Pons (tissue), 1 donor: ENCODE measurements around the gene OR4D1.

Source experiments
- DNase-seq: peaks from one replicate; pipeline ENCODE4 v3.0.0-alpha.2; 2016; ENCODE audit warnings: low spot score

OR4D1 gene

GRCh38 chr17:58153671-58154070 lies 5.5 kb downstream of the OR4D1 start:
- DNase-seq = no peak

DNA sequence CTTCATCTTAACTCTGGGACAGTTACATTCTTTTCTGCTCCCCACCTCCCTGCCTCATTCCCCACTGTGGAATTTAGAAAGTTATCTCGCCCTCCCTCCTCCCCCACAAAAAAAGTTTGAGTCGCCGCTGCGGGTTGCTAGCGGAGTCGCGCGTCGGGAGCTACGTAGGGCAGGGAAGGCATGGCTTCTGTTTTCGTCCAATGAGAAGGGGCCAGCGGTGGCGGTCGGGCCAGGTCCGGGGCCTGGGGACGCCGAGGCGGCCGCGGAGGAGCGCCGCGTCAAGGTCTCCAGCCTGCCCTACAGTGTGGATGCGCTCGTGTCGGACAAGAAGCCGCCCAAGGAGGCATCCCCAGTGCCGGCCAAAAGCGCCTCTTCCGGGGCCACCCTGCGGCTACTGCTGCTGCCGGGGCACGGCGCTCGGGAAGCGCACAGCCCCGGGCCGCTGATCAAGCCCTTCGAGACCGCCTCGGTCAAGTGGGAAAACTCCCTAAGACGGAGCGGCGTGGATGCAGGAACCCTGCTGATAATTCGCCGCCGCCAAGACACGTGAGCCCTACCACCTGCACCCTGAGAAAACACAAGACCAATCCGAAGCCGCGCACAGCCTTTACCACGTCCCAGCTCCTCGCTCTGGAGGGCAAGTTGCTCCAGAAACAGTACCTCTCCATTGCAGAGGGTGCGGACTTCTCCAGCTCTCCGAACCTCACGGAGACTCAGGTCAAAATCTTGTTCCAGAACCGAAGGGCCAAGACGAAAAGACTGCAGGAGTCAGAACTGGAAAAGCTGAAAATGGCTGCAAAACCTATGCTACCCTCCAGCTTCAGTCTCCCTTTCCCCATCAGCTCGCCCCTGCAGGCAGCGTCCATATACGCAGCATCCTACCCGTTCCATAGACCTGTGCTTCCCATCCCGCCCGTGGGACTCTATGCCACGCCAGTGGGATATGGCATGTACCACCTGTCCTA lies 8.9 kb downstream of the OR4D1 start:
- peak; percentile 1 for DNase-seq

- no peak for DNase-seq
Observed at GRCh38 chr17:58158181-58158580, 10.0 kb downstream of the OR4D1 start.

- DNase-seq = no peak
Observed at GRCh38 chr17:58161566-58161965, 13.4 kb downstream of the OR4D1 start.

DNA sequence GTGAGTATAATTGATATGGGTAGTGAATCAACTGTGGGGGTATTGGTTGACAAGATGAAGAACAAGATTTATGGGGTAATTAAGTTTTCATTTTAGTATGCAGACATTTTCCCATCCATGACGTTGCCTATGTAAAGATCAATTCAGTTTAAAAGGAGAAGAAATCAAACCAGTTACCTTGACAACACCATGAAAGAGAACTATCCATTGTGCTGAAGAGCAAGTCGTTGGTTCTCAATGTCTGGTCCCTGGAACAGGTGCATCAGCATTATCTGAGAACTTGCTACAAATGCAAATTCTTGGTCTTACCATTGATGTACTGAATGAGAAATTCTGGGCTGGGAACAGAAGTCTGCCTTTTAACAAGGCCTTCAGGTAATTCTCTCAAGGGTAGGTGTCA lies 17.8 kb downstream of the OR4D1 start:
- no peak for DNase-seq

DNA sequence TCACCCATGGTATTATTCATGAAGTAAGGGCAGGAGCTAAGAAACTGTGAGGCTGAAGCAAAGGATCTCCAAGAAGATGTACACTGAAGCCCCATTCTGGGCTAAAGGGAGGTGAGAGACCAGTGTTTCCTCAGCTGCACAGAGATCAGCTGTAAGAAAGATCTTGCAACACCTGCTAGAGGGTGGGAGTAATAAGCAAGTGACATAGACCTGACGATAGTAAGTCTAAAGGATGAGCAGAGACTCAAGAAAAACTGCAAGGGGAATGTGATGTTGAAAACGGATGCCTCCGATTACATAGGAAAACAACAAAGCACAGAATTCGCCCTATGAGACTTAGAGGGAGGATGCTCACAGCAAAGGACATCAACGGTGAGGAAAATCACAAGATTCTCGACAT lies 18.5 kb downstream of the OR4D1 start, which contains the start of gene OR4D2:
TSS of gene OR4D2 (plus strand) at position 301 of the 400 bp plus-strand sequence. CDS start 2,674 bp downstream, outside the sequence.
- DNase-seq = no peak

- no peak for DNase-seq
Observed at GRCh38 chr17:58170622-58171021, 22.4 kb downstream of the OR4D1 start.

DNA sequence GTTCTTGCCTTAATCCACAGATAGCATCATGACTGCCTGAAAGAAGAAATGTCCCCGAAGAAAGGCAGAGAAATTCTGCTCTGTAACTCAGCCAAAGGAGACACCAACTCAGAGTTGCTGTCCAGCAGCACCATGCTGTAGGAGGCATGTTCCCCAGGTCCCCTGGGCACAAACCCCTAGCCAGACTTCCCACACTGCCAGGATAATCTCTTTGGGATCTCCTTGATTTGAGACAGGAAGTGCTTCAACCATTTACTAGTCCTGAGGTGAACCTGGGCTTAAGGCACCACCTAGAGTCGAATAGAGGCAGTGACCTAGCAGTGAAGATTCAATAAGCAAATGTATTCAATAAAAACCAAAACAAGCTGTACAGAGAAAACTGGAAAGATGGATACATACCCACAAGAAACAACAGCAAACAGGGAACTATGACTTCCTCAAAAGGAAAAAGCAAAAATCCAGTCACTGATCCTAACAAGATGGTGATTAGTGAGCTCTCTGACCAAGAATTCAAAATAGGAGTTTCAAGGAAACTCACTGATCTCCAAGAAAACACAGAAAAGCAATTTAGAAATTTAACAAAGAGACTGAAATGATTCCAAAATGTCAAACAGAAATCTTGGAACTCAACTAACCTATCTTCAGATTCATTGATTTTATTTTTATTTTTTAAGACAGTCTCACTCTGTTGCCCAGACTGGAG lies 24.3 kb downstream of the OR4D1 start:
- DNase-seq = peak; percentile 24

DNA sequence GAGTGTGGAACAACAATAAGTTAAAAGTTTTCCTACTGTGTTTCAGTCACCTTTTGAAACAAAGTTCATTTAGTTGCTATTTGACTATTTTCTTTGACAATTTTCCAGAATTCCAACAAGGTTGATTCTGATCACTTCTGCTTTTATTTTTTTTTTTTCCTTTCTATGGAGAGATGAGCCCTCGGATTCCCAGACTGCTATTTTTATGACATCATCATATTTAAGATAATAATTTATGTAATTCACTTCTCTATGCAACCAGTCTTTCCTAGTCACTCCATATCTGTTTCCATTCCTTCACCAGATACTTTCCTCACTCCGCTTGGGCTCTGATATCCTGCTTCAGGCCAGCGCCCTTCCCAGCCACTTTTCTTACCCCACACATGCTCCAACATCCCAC lies 26.7 kb downstream of the OR4D1 start:
- DNase-seq = no peak

DNA sequence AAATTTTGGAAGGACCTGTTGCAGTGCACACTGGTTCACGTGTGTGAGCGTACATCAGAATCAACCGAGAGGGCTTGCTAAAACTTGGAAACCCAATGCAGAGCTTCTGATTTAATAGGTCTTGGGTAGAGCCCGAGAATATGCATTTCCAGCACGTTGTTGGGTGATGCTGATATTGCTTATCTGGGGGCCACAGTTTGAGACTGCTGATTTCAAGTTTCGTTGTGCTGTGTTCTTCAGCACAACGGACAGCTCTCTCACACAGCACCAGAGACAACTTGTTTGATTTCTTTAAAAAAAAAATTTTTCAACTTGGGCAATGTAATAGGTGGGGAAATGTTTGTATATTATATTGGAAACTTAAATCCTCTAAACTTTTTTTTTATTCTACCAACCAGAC lies 28.0 kb downstream of the OR4D1 start:
- no peak for DNase-seq

- no peak for DNase-seq
Observed at GRCh38 chr17:58181796-58182195, 33.6 kb downstream of the OR4D1 start.

DNA sequence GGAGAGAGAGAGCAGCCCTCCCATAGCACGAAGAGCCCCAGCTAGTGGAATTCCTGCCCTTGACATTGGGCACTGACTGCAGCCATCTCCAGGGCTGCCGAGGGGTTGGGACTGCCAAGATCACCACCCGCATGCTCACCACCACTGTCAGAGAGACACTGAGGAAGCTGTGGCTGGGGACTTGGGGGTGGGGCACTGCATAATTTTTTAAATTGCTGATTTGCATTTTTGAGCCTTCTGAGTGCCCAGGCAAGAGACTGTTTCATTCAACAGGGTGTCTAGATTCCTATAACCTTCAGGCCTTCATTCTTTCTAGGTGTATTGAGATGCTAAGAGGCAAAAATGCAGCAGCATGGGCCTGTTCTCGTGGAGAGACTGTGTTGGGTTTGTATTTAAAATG lies 35.3 kb downstream of the OR4D1 start:
- no peak for DNase-seq

- no peak for DNase-seq
Observed at GRCh38 chr17:58184308-58184985, 36.3 kb downstream of the OR4D1 start.

DNA sequence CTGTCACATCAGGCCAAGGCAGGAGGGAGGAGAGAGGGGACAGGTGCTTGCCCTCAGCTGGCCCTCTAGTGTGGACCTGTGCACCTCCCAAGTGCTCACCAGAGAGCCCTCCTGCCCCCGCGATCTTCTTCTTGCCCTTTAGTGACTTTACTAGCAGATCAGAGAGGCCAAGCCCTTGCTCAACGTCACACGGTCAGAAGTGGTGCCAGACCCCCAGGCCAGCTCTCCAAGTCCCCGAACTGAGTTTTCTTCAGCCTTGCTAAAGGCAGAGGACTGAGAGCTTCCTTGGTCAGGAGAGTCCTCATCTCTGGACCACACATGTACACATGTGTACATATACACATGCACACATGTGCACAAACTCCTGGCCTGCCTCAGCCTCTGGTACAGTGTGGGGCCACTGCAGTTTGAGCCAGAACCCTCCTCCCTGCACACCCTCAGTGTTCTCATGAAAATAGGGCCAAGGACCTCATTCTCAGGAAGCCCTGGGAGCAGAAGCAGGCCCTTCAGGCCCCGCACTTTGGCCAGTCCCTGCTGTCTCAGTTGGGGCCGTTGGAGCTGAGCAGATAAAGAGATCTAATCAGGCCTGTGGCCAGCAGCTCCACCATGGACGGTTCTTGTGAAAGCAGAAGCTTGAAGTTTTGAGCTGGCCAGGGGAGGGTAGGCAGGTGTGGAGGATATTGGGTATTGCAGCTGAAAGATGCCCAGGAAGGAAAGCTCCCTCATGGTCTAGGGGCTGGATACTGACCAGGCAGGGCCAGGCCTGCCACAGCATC lies 37.0 kb downstream of the OR4D1 start:
- DNase-seq = no peak

DNA sequence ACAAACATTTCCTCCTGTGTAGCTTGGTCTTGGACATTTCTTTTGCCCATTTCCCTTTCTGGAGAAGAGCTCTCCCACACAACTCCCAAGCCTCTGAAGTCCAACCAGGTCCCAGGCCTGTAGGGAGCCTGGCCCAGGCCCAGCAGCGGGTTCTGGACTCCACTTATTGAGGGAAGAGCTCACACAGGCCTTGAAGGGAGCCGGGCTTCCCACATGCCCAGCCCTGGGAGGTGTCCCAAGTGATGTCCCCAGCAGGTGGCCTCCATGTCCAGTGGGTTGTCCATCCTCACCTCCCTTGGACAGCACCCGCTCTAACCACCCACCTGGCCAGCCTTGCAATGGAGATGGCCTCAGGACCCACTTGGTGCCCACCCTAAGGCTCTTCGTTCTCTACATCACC lies 38.4 kb downstream of the OR4D1 start:
- DNase-seq = no peak

DNA sequence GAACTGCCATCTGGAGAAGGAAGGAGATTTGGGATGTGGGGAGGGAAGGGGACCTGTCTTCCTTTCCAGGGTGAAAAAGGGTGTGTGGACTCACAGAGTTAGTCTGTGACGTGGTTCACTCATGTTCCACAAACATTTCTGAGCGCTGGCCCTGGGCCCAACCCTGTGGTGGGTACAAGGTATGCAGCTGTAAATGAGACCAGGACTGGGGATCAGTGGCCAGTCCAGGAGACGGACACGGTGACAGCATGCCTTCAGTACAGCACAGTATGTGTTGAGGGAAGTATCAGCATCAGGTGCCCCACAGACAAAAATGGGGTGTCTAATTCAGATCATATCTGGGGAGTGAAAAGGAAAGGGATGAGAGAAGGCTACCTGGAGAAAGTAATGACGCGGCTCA lies 38.9 kb downstream of the OR4D1 start:
- no peak for DNase-seq

- no peak for DNase-seq
Observed at GRCh38 chr17:58187675-58188074, 39.5 kb downstream of the OR4D1 start.

DNA sequence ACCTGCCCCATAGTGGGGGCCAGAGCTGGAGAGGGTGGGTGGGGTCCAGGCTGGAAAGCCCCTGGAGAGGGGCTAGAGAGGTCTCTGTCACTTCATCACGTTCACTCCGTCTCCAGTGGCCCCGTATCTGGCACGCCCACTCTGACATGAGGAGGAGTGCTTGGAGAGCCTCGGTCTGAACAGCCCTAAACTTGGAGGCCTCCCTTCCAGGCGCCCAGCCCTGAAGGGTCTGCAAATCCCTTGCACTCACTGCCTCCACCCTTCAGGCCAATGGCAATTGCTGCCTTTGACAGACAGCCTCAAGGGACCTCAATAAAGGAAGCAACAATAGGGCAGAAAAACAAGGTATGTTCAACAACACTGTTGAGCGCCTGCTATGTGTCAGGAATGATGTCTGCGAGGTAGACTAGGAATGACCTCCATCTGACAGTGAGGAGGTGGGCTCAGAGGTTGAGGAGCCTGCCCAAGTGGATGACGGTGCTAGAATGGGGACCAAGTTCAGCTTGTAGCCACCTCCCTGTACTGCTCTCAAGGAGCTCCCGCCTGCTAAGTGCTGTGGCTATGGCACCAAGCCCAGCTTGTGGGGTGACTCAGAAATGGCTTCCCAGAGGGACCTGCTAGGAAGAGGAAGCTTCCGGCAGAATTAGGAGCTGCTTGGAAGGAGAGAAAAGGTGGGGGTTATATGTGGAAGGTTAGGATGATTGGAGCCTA lies 41.4 kb downstream of the OR4D1 start:
- peak; percentile 4 for DNase-seq

GRCh38 chr17:58191241-58191896 lies 43.2 kb downstream of the OR4D1 start:
- DNase-seq = no peak

DNA sequence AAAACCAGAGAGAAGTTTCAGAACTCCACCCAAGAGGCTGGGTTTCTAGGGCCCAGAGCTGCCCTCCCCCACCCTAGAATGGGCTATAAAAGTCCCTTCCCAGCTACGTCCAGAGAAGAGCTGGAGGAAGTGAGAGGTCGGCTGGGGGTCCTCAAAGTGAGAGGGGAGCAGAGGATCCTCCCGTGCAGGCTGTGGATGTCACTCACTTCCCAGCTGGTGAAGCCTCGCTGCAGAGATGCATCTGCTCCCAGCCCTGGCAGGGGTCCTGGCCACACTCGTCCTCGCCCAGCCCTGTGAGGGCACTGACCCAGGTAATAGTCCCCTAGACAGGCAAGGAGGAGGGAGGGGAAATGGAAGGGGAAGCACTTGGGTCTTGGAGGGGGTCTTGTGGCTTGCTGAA lies 44.4 kb downstream of the OR4D1 start, which contains the start of gene EPX:
TSS of gene EPX (plus strand) at position 115 of the 400 bp plus-strand sequence. CDS start at position 236, 121 bp downstream.
- no peak for DNase-seq
